GM06990 (cell line): Measurements from ENCODE around the gene MN1.

Source experiments
- DNase-seq: peaks from one replicate; pipeline ENCODE4 v3.0.0-alpha.2; 2011; ENCODE audit not compliant: insufficient read length; ENCODE audit errors: extremely low read depth
- H3K27me3 ChIP-seq: replicated peaks from 2 replicates; pipeline ENCODE4 v1.6.0; 2011; ENCODE audit warnings: low read length; ENCODE audit not compliant: control insufficient read depth, insufficient read depth
- H3K36me3 ChIP-seq: 2 replicates; pipeline ENCODE4 v1.5.1; 2011; ENCODE audit warnings: low read length; ENCODE audit not compliant: control insufficient read depth, insufficient read depth
- H3K4me3 ChIP-seq: replicated peaks from 2 replicates; pipeline ENCODE4 v1.5.1; 2011; ENCODE audit warnings: low read depth, mild to moderate bottlenecking, control low read depth, low read length
- CTCF ChIP-seq: IDR thresholded peaks from 2 replicates; pipeline ENCODE4 v1.5.1; 2011; ENCODE audit warnings: low read length, control low read depth, mild to moderate bottlenecking, inconsistent platforms; ENCODE audit not compliant: insufficient read depth, poor library complexity, severe bottlenecking

MN1 gene

GRCh38 chr22:27766679-27767078 is 34.9 kb downstream of the MN1 start:
- no peaks in the 10 kb centered on the region for H3K36me3 ChIP-seq
- no peaks in the 10 kb centered on the region; the same call in 1 of the 2 replicates for H3K27me3 ChIP-seq
- TF ChIP-seq CTCF = no peak
- no peak overlapping the region for H3K4me3 ChIP-seq
- DNase-seq = no peak

GRCh38 chr22:27765706-27766291 is 35.8 kb downstream of the MN1 start:
- no peak overlapping the region for H3K4me3 ChIP-seq
- no peak for DNase-seq
- H3K36me3 ChIP-seq = no peaks in the 10 kb centered on the region
- no peak for TF ChIP-seq CTCF
- H3K27me3 ChIP-seq = no peaks in the 10 kb centered on the region; the same call in 1 of the 2 replicates

- Histone ChIP-seq H3K27me3 (no peaks in the 10 kb centered on the region; the same call in 1 of the 2 replicates), H3K36me3 (no peaks in the 10 kb centered on the region), H3K4me3 (no peak overlapping the region)
- no peak for TF ChIP-seq CTCF
- DNase-seq = no peak
These were observed 36.8 kb downstream of the MN1 start for GRCh38 chr22:27764722-27765236.

- DNase-seq = no peak
- TF ChIP-seq CTCF = no peak
- Histone ChIP-seq H3K27me3 (no peaks in the 10 kb centered on the region), H3K4me3 (no peak overlapping the region), H3K36me3 (no peaks in the 10 kb centered on the region)
These were observed 39.9 kb downstream of the MN1 start for GRCh38 chr22:27761665-27762064.

GRCh38 chr22:27761000-27761399 is 40.6 kb downstream of the MN1 start:
- Histone ChIP-seq H3K27me3 (no peaks in the 10 kb centered on the region), H3K36me3 (no peaks in the 10 kb centered on the region), H3K4me3 (no peak overlapping the region)
- no peak for DNase-seq
- TF ChIP-seq CTCF = no peak

- Histone ChIP-seq H3K36me3 (no peaks in the 10 kb centered on the region), H3K4me3 (no peak overlapping the region), H3K27me3 (no peaks in the 10 kb centered on the region)
- no peak for DNase-seq
- TF ChIP-seq CTCF = no peak
These were observed 41.1 kb downstream of the MN1 start for GRCh38 chr22:27760474-27760873.
